ENCODE measurements around the gene UBE2S. TPM values are rescaled to one million over a fixed set of nuclear protein-coding genes. Genes with fewer than 3 reads are reported as not detected.
A peak's percentile ranks its signal among the peaks of the same experiment; 100 is the strongest.

UBE2S gene
- total and polyA plus RNA-seq, 10 of the 15 experiments (the other 5 are each of a cell fraction or from before 2014, with no cell fraction given), result 2.3 to 640 (median 127) TPM

DNA sequence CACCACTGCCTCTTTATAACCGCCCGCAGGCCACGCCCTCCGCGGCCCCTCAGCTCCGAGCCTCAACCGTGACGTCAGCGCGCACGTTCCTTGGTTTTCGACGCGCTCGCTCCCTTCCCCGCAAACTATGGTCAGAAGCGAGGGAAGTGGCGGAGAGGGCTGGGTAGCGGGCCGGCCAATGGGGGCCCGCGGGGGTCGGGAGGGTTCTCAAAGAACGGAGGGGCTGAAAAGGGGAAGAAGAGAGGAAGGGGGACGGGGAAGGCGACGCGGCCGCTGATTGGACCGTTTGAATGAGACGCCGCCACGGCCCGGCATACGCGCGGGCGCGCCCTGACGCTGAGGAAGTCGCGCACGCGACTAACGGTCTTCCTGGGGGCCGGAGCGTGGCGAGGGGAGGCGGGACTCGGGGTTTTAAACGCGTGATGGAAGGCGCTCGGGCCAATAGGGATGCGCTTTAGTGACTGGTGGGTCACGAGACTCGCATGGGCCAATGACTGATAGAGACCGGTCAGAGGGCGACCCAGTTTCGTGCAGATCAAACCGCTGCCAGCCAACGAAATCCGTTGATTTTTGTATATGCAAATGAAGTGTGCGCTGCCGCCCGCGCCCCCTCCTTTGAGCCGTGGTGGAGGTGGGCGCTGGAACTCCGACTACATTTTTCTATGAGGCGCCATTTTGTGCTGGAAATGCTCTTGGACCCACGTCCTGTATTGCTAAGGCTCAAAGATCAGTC, 378 bp upstream of the UBE2S start:
- WGBS (ENCODE audit: insufficient coverage, insufficient replicate concordance, low lambda C conversion rate, missing lambda C conversion rate), result 1% methylated on average over 60 of the region's 72 CpGs
- peak overlapping the region; percentile 99 for H3K4me2 ChIP-seq (ENCODE audit: control insufficient read depth, insufficient read depth)
- peak; percentile 96 for ATAC-seq
- DNase-seq (ENCODE audit: low read depth, low spot score), result peak; percentile 97
- RAD21 ChIA-PET (ENCODE audit: unreplicated experiment), result interaction anchor here (0.6 to 2.3 kb wide), 5 partner anchors 24 to 1219 kb away, joined by 3 to 14 read pairs (median 5); partner anchors contain the start of genes HSPBP1 and TMEM238
- H3K79me2 ChIP-seq (ENCODE audit: control insufficient read depth, insufficient read depth, low read length), result peaks cover 37% of the 10 kb centered on the region
- peak overlapping the region; percentile 93 for H3K9ac ChIP-seq (ENCODE audit: control insufficient read depth, insufficient read depth, low read length)
- BruUV-seq (replicated peaks), result no TSS peak
- in situ Hi-C loops (cut with MboI), result no loop called here
- intact Hi-C loops (cut with micrococcal nuclease; ENCODE audit: unreplicated experiment), result loop anchor here (1.0 kb wide), 1 partner anchor 216 kb away; the partner anchor contains the start of gene ZNF784
- no peaks in the 10 kb centered on the region for H3K27me3 ChIP-seq (replicated peaks in 1 of 2; ENCODE audit: control insufficient read depth in 2 of 2, insufficient read depth in 2 of 2, low read length in 1 of 2)
- H3K27ac ChIP-seq (ENCODE audit: control insufficient read depth, insufficient read depth), result peak overlapping the region; percentile 98
- H2AFZ ChIP-seq (ENCODE audit: control insufficient read depth, low read depth, low read length), result peak overlapping the region; percentile 96
- SMC1A ChIA-PET (ENCODE audit: uncharacterized antibody, unreplicated experiment), result interaction anchor here (1.1 to 1.9 kb wide), 3 partner anchors 8 to 107 kb away, joined by 4 to 5 read pairs (median 5); no protein-coding TSS in a partner anchor
- no peaks in the 10 kb centered on the region; the same call in 1 of the 2 replicates for H4K20me1 ChIP-seq (ENCODE audit: control insufficient read depth, insufficient read depth)
- POLR2A ChIA-PET, result interaction anchor here (1.0 to 3.2 kb wide), 11 partner anchors 21 to 345 kb away, joined by 3 to 21 read pairs (median 4); partner anchors contain the start of genes HSPBP1, ISOC2, KMT5C and RDH13
- peaks cover 20% of the 10 kb centered on the region for H3K4me1 ChIP-seq (ENCODE audit: control insufficient read depth, insufficient read depth, low read length)
- H3K36me3 ChIP-seq (ENCODE audit: control insufficient read depth in 2 of 2, insufficient read depth in 2 of 2, low read length in 1 of 2), result peaks cover 6 to 8% of the 10 kb centered on the region in 2 experiments; a peak in 3 of 4 replicates
- peak overlapping the region; percentile 93 for H3K4me3 ChIP-seq
- CTCF ChIA-PET, result interaction anchor here (1.3 to 2.0 kb wide), 2 partner anchors 10 to 107 kb away, joined by 6 to 9 read pairs; no protein-coding TSS in a partner anchor
- peak; percentile 93 for FAIRE-seq
- peaks cover 5% of the 10 kb centered on the region; the same call in 1 of the 3 replicates for H3K9me3 ChIP-seq (replicated peaks; ENCODE audit: control insufficient read depth, insufficient read depth, low read length)
- TF ChIP-seq KDM1A (IDR thresholded peaks at IDR 0.05; ENCODE audit: borderline replicate concordance), result no peak
- TF ChIP-seq GATAD2B (conservative IDR thresholded peaks at IDR 0.05; ENCODE audit: low read depth), result peak; percentile 13; the same call in 1 of the 2 replicates
- no peak for TF ChIP-seq HDAC6 (IDR thresholded peaks at IDR 0.05; ENCODE audit: unreplicated experiment)
- 0 out of 2 replicates have a peak, but pooled peaks have one; percentile 30 for TF ChIP-seq RELB (IDR thresholded peaks at IDR 0.05; ENCODE audit: low read depth)
- TF ChIP-seq TCF3 (IDR thresholded peaks at IDR 0.05; ENCODE audit: borderline replicate concordance, insufficient read depth, low read depth, low read length), result no peak
- TF ChIP-seq CEBPB (IDR thresholded peaks at IDR 0.05; ENCODE audit: borderline replicate concordance in 1 of 2, low read depth in 2 of 2, low read length in 2 of 2), result no peak
- no peak for TF ChIP-seq RBBP5 (conservative IDR thresholded peaks at IDR 0.05)
- TF ChIP-seq PML (IDR thresholded peaks at IDR 0.05; ENCODE audit: low read length), result no peak
- TF ChIP-seq, protein P1, sequence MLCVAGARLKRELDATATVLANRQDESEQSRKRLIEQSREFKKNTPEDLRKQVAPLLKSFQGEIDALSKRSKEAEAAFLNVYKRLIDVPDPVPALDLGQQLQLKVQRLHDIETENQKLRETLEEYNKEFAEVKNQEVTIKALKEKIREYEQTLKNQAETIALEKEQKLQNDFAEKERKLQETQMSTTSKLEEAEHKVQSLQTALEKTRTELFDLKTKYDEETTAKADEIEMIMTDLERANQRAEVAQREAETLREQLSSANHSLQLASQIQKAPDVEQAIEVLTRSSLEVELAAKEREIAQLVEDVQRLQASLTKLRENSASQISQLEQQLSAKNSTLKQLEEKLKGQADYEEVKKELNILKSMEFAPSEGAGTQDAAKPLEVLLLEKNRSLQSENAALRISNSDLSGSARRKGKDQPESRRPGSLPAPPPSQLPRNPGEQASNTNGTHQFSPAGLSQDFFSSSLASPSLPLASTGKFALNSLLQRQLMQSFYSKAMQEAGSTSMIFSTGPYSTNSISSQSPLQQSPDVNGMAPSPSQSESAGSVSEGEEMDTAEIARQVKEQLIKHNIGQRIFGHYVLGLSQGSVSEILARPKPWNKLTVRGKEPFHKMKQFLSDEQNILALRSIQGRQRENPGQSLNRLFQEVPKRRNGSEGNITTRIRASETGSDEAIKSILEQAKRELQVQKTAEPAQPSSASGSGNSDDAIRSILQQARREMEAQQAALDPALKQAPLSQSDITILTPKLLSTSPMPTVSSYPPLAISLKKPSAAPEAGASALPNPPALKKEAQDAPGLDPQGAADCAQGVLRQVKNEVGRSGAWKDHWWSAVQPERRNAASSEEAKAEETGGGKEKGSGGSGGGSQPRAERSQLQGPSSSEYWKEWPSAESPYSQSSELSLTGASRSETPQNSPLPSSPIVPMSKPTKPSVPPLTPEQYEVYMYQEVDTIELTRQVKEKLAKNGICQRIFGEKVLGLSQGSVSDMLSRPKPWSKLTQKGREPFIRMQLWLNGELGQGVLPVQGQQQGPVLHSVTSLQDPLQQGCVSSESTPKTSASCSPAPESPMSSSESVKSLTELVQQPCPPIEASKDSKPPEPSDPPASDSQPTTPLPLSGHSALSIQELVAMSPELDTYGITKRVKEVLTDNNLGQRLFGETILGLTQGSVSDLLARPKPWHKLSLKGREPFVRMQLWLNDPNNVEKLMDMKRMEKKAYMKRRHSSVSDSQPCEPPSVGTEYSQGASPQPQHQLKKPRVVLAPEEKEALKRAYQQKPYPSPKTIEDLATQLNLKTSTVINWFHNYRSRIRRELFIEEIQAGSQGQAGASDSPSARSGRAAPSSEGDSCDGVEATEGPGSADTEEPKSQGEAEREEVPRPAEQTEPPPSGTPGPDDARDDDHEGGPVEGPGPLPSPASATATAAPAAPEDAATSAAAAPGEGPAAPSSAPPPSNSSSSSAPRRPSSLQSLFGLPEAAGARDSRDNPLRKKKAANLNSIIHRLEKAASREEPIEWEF (IDR thresholded peaks at IDR 0.05; ENCODE audit: insufficient replicate concordance, low read depth, low read length), result no peak
- no peak for TF ChIP-seq BMI1 (IDR thresholded peaks at IDR 0.05; ENCODE audit: borderline replicate concordance)
- peak; percentile 89; the same call in 1 of the 2 replicates for TF ChIP-seq NBN (IDR thresholded peaks at IDR 0.05)
- no peak for TF ChIP-seq SMC3 (IDR thresholded peaks at IDR 0.05; ENCODE audit: borderline replicate concordance, low read length)
- TF ChIP-seq EZH2 (IDR thresholded peaks at IDR 0.05; ENCODE audit: borderline replicate concordance, control insufficient read depth, low read depth, low read length), result no peak
- TF ChIP-seq JUND (IDR thresholded peaks at IDR 0.05; ENCODE audit: low read depth, low read length), result no peak; the same call in 1 of the 2 replicates
- TF ChIP-seq CHD2 (IDR thresholded peaks at IDR 0.05; ENCODE audit: borderline replicate concordance, low read depth, low read length), result peak; percentile 80; the same call in 1 of the 2 replicates
- TF ChIP-seq TARDBP (IDR thresholded peaks at IDR 0.05; ENCODE audit: borderline replicate concordance), result no peak
- TF ChIP-seq HDAC2 (IDR thresholded peaks at IDR 0.05), result no peak
